ENCODE data around the gene AK2.

DNA sequence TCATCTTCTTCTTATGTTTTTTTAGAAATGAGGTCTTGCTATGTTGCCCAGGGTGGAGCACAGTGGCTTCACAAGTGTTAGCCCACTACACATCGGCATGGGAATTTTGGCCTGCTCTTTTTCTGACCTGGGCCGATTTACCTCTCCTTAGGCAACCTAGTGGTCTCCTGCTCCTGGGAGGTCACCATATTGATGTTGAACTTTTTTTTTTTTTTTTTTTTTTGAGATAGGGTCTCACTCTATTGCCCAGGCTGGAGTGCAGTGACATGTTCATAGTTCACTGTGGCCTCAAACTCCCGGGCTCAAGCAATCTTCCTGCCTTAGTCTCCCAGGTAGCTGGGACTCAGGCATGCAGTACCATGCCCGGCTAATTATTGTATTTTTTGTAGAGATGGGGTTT lies 7.5 kb downstream of the AK2 start:
- TF ChIP-seq, protein P1, sequence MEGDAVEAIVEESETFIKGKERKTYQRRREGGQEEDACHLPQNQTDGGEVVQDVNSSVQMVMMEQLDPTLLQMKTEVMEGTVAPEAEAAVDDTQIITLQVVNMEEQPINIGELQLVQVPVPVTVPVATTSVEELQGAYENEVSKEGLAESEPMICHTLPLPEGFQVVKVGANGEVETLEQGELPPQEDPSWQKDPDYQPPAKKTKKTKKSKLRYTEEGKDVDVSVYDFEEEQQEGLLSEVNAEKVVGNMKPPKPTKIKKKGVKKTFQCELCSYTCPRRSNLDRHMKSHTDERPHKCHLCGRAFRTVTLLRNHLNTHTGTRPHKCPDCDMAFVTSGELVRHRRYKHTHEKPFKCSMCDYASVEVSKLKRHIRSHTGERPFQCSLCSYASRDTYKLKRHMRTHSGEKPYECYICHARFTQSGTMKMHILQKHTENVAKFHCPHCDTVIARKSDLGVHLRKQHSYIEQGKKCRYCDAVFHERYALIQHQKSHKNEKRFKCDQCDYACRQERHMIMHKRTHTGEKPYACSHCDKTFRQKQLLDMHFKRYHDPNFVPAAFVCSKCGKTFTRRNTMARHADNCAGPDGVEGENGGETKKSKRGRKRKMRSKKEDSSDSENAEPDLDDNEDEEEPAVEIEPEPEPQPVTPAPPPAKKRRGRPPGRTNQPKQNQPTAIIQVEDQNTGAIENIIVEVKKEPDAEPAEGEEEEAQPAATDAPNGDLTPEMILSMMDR (conservative IDR thresholded peaks at IDR 0.05), result no peak
- no peak for TF ChIP-seq ZFX (IDR thresholded peaks at IDR 0.05)
